Measurements from ENCODE around the gene CACNA2D4. TPM values are rescaled to one million over a fixed set of nuclear protein-coding genes. Genes with fewer than 3 reads are reported as not detected.

CACNA2D4 gene
- total and polyA plus RNA-seq, 2 donors (not counting 3 experiments of a cell fraction or from before 2014, with no cell fraction given) = 0.58 to 0.73 TPM

GRCh38 chr12:1794440-1795090 lies 123.9 kb downstream of the CACNA2D4 start:
- H3K9me1 ChIP-seq (replicated peaks; ENCODE audit: control insufficient read depth, extremely low read depth, insufficient read depth, low read length) = no peaks in the 10 kb centered on the region
- no peak for DNase-seq (ENCODE audit: low read depth, low spot score)
- H3K36me3 ChIP-seq (ENCODE audit: control insufficient read depth in 2 of 2, extremely low read depth in 1 of 2, insufficient read depth in 2 of 2, low read length in 2 of 2) = no peaks in the 10 kb centered on the region
- intact Hi-C loops (cut with micrococcal nuclease) (no loop called here), dilution Hi-C loops (cut with MboI; ENCODE audit: extremely low pct_ligation_motif_present, low sequenced_read_pairs) (no loop called here)
- no peak for TF ChIP-seq FOS (IDR thresholded peaks at IDR 0.05; ENCODE audit: borderline replicate concordance, insufficient read depth, low read length)
- TF ChIP-seq EZH2 (IDR thresholded peaks at IDR 0.05; ENCODE audit: borderline replicate concordance, low read depth, low read length, severe bottlenecking) = no peak
- no peak for TF ChIP-seq POLR2AphosphoS5 (IDR thresholded peaks at IDR 0.05; ENCODE audit: insufficient read depth, low read depth, low read length)
- no peak overlapping the region for H3K4me3 ChIP-seq (replicated peaks in 1 of 3; ENCODE audit: insufficient read depth in 1 of 3, low read depth in 1 of 3, low read length in 3 of 3)
- no peak overlapping the region for H3K9ac ChIP-seq (replicated peaks; ENCODE audit: extremely low read depth, insufficient read depth, low read length)
- H4K20me1 ChIP-seq (replicated peaks; ENCODE audit: control insufficient read depth, extremely low read depth, insufficient read depth, low read length) = no peaks in the 10 kb centered on the region
- no peak overlapping the region for H3K27ac ChIP-seq (ENCODE audit: insufficient read depth, low read depth, low read length)
- H2AFZ ChIP-seq (ENCODE audit: low read depth, low read length) = no peak overlapping the region
- ChIA-PET CTCF (interaction anchor here (1.0 to 8.1 kb wide), 5 partner anchors 142 to 490 kb away, joined by 3 to 226 read pairs (median 5); no protein-coding TSS in a partner anchor), POLR2A (no interaction called here)
- H3K9me3 ChIP-seq (replicated peaks; ENCODE audit: control insufficient read depth, insufficient read depth, low read length) = no peaks in the 10 kb centered on the region
- H3K4me2 ChIP-seq (ENCODE audit: insufficient read depth, low read length) = no peak overlapping the region
- H3K27me3 ChIP-seq (ENCODE audit: control insufficient read depth in 2 of 2, insufficient read depth in 2 of 2, low read length in 2 of 2) = no peaks in the 10 kb centered on the region
- H3K4me1 ChIP-seq (ENCODE audit: control insufficient read depth, extremely low read depth, insufficient read depth, low read length) = peaks cover 12% of the 10 kb centered on the region
- no TSS peak for BruUV-seq (replicated peaks)
- FAIRE-seq = no peak
- H3K79me2 ChIP-seq (ENCODE audit: control insufficient read depth, insufficient read depth, low read length) = no peaks in the 10 kb centered on the region

DNA sequence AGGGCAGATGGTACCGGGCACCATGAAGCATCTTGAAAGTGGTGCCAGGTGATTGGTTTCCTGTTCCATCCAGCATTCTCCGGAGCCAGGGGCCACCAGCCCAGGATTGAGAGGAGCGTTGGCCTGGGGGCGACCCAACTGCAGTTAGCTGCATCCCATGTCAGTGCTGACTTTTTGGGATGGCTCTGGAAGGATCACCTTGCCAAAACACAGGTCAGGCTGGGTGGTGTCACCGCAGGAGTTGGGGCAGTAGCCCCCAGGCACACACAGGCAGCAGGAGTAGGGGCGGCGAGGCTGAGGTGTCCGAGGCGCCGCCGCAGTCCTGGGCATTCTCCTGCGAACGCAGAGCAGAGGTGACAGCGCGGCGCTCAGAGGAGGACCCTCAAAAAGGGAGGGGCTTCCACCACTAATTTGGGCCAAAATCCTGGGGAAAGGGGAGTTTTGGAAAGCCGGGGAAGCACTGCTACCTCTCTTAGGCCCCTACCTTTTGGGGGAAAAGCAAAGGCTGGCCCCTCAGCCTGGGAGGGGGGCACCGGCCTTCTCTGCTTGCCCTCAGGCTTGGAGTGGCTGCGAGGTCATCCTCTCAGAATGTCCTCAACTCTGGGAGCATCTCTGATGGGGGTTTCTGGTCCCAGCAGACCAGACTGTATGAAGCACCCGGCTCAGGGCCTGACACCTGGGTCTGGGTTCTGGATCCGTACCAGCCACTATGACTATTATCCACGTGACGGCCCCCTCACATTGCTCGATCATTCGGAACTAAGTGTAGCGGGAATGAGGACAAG lies 124.8 kb downstream of the CACNA2D4 start:
- dilution Hi-C loops (cut with MboI; ENCODE audit: extremely low pct_ligation_motif_present, low sequenced_read_pairs) (no loop called here), intact Hi-C loops (cut with micrococcal nuclease) (no loop called here)
- no peaks in the 10 kb centered on the region for H3K36me3 ChIP-seq (ENCODE audit: control insufficient read depth in 2 of 2, extremely low read depth in 1 of 2, insufficient read depth in 2 of 2, low read length in 2 of 2)
- H3K4me3 ChIP-seq (replicated peaks in 1 of 3; ENCODE audit: insufficient read depth in 1 of 3, low read depth in 1 of 3, low read length in 3 of 3) = no peak overlapping the region
- no TSS peak for BruUV-seq (replicated peaks)
- H3K9me3 ChIP-seq (replicated peaks; ENCODE audit: control insufficient read depth, insufficient read depth, low read length) = no peaks in the 10 kb centered on the region
- no peak overlapping the region for H3K9ac ChIP-seq (replicated peaks; ENCODE audit: extremely low read depth, insufficient read depth, low read length)
- H4K20me1 ChIP-seq (replicated peaks; ENCODE audit: control insufficient read depth, extremely low read depth, insufficient read depth, low read length) = no peaks in the 10 kb centered on the region
- no peaks in the 10 kb centered on the region for H3K79me2 ChIP-seq (ENCODE audit: control insufficient read depth, insufficient read depth, low read length)
- FAIRE-seq = no peak
- POLR2A ChIA-PET = no interaction called here
- H2AFZ ChIP-seq (ENCODE audit: low read depth, low read length) = no peak overlapping the region
- CTCF ChIA-PET = interaction anchor here (1.3 to 8.1 kb wide), 4 partner anchors 141 to 491 kb away, joined by 3 to 840 read pairs (median 206); no protein-coding TSS in a partner anchor
- H3K4me1 ChIP-seq (ENCODE audit: control insufficient read depth, extremely low read depth, insufficient read depth, low read length) = peaks cover 12% of the 10 kb centered on the region
- H3K27me3 ChIP-seq (ENCODE audit: control insufficient read depth in 2 of 2, insufficient read depth in 2 of 2, low read length in 2 of 2) = no peaks in the 10 kb centered on the region
- H3K4me2 ChIP-seq (ENCODE audit: insufficient read depth, low read length) = no peak overlapping the region
- no peak overlapping the region for H3K27ac ChIP-seq (ENCODE audit: insufficient read depth, low read depth, low read length)
- H3K9me1 ChIP-seq (replicated peaks; ENCODE audit: control insufficient read depth, extremely low read depth, insufficient read depth, low read length) = no peaks in the 10 kb centered on the region
- no peak for DNase-seq (ENCODE audit: low read depth, low spot score)
- TF ChIP-seq, protein P1, sequence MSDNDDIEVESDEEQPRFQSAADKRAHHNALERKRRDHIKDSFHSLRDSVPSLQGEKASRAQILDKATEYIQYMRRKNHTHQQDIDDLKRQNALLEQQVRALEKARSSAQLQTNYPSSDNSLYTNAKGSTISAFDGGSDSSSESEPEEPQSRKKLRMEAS (IDR thresholded peaks at IDR 0.05; ENCODE audit: insufficient read depth, insufficient read length) = no peak
- no peak for TF ChIP-seq JUN (IDR thresholded peaks at IDR 0.05; ENCODE audit: borderline replicate concordance, insufficient read depth, insufficient read length, low read depth)
- no peak for TF ChIP-seq MYC (IDR thresholded peaks at IDR 0.05; ENCODE audit: low read depth, low read length)
- TF ChIP-seq POLR2A (IDR thresholded peaks at IDR 0.05; ENCODE audit: low read depth, low read length) = no peak
- TF ChIP-seq EZH2 (IDR thresholded peaks at IDR 0.05; ENCODE audit: borderline replicate concordance, low read depth, low read length, severe bottlenecking) = no peak
- TF ChIP-seq GATA2 (IDR thresholded peaks at IDR 0.05; ENCODE audit: insufficient read depth, insufficient read length, low read depth, low read length) = no peak
- no peak for TF ChIP-seq FOS (IDR thresholded peaks at IDR 0.05; ENCODE audit: borderline replicate concordance, insufficient read depth, low read length)
- no peak for TF ChIP-seq POLR2AphosphoS5 (IDR thresholded peaks at IDR 0.05; ENCODE audit: insufficient read depth, low read depth, low read length)
- no peak for TF ChIP-seq CTCF (IDR thresholded peaks at IDR 0.05; ENCODE audit: extremely low read depth in 1 of 2, insufficient read depth in 1 of 2, low read depth in 1 of 2, low read length in 2 of 2)

Data from endothelial cell of umbilical vein (primary cell).